GM23338 (cell line): ENCODE measurements around the gene IKZF3. TPM values are rescaled to one million over a fixed set of nuclear protein-coding genes. Genes with fewer than 3 reads are reported as not detected.

ENCODE experiments used
- ATAC-seq: fragments of 200-7000 bp; cut with Tn5 transposase; 3 replicates; pipeline ENCODE4 v1.9.1; 2020
- DNase-seq: peaks from one replicate; pipeline ENCODE4 v3.0.0-alpha.2; 2015; ENCODE audit warnings: low spot score
- H2AFZ ChIP-seq: fragments of 200-600 bp; sonication (generic); 2 replicates; pipeline ENCODE4 v1.8.0; 2016; ENCODE audit warnings: antibody characterized with exemption, mild to moderate bottlenecking, moderate library complexity
- H3F3A ChIP-seq: fragments of 200-600 bp; sonication (generic); replicated peaks from 2 replicates; pipeline ENCODE4 v1.8.0; 2017; ENCODE audit warnings: antibody characterized with exemption, mixed run types, low read depth
- H3K27ac ChIP-seq: fragments of 200-600 bp; sonication (generic); 2 replicates; pipeline ENCODE4 v1.6.1; 2016; ENCODE audit warnings: low read depth
- H3K27me3 ChIP-seq: fragments of 200-600 bp; sonication (generic); 2 replicates; pipeline ENCODE4 v1.8.0; 2016; ENCODE audit warnings: mild to moderate bottlenecking, mixed run types, moderate library complexity; ENCODE audit not compliant: insufficient read depth
- H3K36me3 ChIP-seq: fragments of 200-600 bp; sonication (generic); 2 replicates; pipeline ENCODE4 v1.8.0; 2016; ENCODE audit warnings: mild to moderate bottlenecking; ENCODE audit not compliant: insufficient read depth
- H3K4me1 ChIP-seq: fragments of 200-600 bp; sonication (generic); 2 replicates; pipeline ENCODE4 v1.8.0; 2016; ENCODE audit warnings: mild to moderate bottlenecking, moderate library complexity; ENCODE audit not compliant: insufficient read depth
- H3K4me2 ChIP-seq: fragments of 200-600 bp; sonication (generic); 2 replicates; pipeline ENCODE4 v1.7.1; 2017; ENCODE audit warnings: mixed run types
- H3K4me3 ChIP-seq: fragments of 200-600 bp; sonication (generic); 2 replicates; pipeline ENCODE4 v1.6.1; 2016; ENCODE audit warnings: mixed run types
- H3K79me2 ChIP-seq: fragments of 200-600 bp; sonication (generic); replicated peaks from 2 replicates; pipeline ENCODE4 v1.8.0; 2017; ENCODE audit warnings: mild to moderate bottlenecking; ENCODE audit not compliant: insufficient read depth
- H3K9me2 ChIP-seq: fragments of 200-600 bp; sonication (generic); 2 replicates; pipeline ENCODE4 v1.8.0; 2017; ENCODE audit not compliant: insufficient read depth
- H4K20me1 ChIP-seq: fragments of 200-600 bp; sonication (generic); replicated peaks from 2 replicates; pipeline ENCODE4 v1.8.0; 2017; ENCODE audit warnings: mild to moderate bottlenecking; ENCODE audit not compliant: insufficient read depth
- H3K27ac Mint-ChIP-seq: 2 replicates; pipeline ENCODE4 v1.8.0; 2020; ENCODE audit warnings: inconsistent platforms, mild to moderate bottlenecking, moderate library complexity, mixed read lengths
- H3K27me3 Mint-ChIP-seq: 3 replicates; pipeline ENCODE4 v1.8.0; 2022; ENCODE audit warnings: low read depth, mild to moderate bottlenecking, moderate library complexity, mixed read lengths, inconsistent platforms; ENCODE audit not compliant: insufficient read depth, poor library complexity
- H3K36me3 Mint-ChIP-seq: 3 replicates; pipeline ENCODE4 v1.8.0; 2021; ENCODE audit warnings: low read depth, mild to moderate bottlenecking, inconsistent platforms, moderate library complexity, mixed read lengths
- H3K4me1 Mint-ChIP-seq: 3 replicates; pipeline ENCODE4 v1.8.0; 2020; ENCODE audit warnings: mild to moderate bottlenecking, inconsistent platforms, mixed read lengths
- H3K4me3 Mint-ChIP-seq: 3 replicates; pipeline ENCODE4 v1.8.0; 2021; ENCODE audit warnings: moderate library complexity, mild to moderate bottlenecking, inconsistent platforms, mixed read lengths
- H3K9me3 Mint-ChIP-seq: 3 replicates; pipeline ENCODE4 v1.8.0; 2020; ENCODE audit warnings: moderate library complexity, mild to moderate bottlenecking, inconsistent platforms, mixed read lengths
- ETS1 ChIP-seq: IDR thresholded peaks from 2 replicates; pipeline ENCODE4 v1.6.1; 2016; ENCODE audit warnings: antibody characterized with exemption
- EZH2phosphoT487 ChIP-seq: fragments of 200-600 bp; sonication (generic); IDR thresholded peaks from one replicate; pipeline ENCODE4 v1.8.1; 2018; ENCODE audit warnings: antibody characterized with exemption; ENCODE audit not compliant: unreplicated experiment
- REST ChIP-seq: IDR thresholded peaks from one replicate; pipeline ENCODE4 v1.6.1; 2018; ENCODE audit warnings: antibody characterized with exemption; ENCODE audit not compliant: unreplicated experiment
- ZNF331 ChIP-seq: fragments of 250-450 bp; sonication (Bioruptor Pico); IDR thresholded peaks from 2 replicates; pipeline ENCODE4 v1.5.0; 2020; ENCODE audit warnings: low read depth, mild to moderate bottlenecking, moderate library complexity
- ZNF462 ChIP-seq: fragments of 250-450 bp; sonication (Bioruptor Pico); IDR thresholded peaks from 2 replicates; pipeline ENCODE4 v1.5.0; 2020; ENCODE audit warnings: mild to moderate bottlenecking, moderate library complexity
- polyA plus RNA-seq: library from polyadenylated mRNA; unstranded; fragments of >200 nt; fragmentation: Nextera tagmentation; extraction: Ambion mirVana; gene quantifications from 2 replicates; pipeline ENCODE4 v1.2.1, GENCODE V29; 2016
- total RNA-seq: library from RNA; depleted of rRNA; stranded (reverse); fragments of >200 nt; shearing (Covaris generic); gene quantifications from 2 replicates; pipeline ENCODE4 v1.2.3, GENCODE V29; 2014

IKZF3 gene
- total and polyA plus RNA-seq, 2 experiments from 2014 or later = 0.11 to 0.76 TPM

DNA sequence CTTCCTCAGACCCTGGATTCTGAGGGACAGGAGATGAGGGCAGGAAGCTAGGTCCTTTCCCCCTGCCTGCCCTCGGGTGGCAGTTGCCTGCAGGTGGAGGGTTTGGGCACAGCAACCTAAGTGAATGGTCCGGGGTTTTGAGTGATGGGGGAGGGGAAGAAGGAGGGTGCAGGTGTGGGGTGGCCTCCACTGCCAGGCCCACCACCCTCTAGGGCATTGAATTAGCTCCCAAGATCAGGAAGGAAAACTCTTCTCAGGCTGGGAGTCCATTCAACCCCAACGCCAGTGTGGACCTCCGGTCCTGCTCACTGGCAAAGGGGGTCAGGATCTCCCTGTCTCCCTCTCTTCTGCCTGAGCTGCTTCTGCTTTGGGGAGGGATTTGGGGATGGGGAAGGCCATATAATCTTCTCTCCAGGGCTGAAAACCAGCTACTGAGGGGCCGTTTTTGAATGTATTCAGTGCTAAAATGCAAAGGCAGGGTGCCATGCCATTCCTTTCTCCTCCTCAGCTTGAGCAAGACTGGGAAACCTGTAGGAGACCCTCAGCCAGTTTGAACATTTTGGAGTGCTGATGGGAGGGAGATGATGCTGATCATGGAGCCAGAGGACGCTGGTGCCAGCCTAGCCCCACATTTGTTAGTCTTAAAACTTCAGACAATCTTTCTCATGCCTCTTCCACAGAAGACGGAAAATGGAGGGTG lies 107.6 kb downstream of the IKZF3 start:
- TF ChIP-seq EZH2phosphoT487 (no peak), ZNF462 (0 out of 2 replicates have a peak, but pooled peaks have one; percentile 24)
- no peaks in the 10 kb centered on the region for H4K20me1 ChIP-seq
- peaks cover 38% of the 10 kb centered on the region for H3K27me3 Mint-ChIP-seq
- no peak overlapping the region for H3K27ac ChIP-seq
- no peaks in the 10 kb centered on the region for H3K36me3 Mint-ChIP-seq
- H3K4me2 ChIP-seq = peak overlapping the region; percentile 89; the same call in 1 of the 2 replicates
- no peaks in the 10 kb centered on the region for H3K9me2 ChIP-seq
- H3K36me3 ChIP-seq = no peaks in the 10 kb centered on the region
- peaks cover 18% of the 10 kb centered on the region for H3K27me3 ChIP-seq
- H3K9me3 Mint-ChIP-seq = no peaks in the 10 kb centered on the region; the same call in 2 of the 3 replicates
- H3K4me3 Mint-ChIP-seq = no peak overlapping the region
- peaks cover 41% of the 10 kb centered on the region for H3K4me1 Mint-ChIP-seq
- H3K4me3 ChIP-seq = no peak overlapping the region
- no peak for DNase-seq
- H3K79me2 ChIP-seq = no peaks in the 10 kb centered on the region
- H3K4me1 ChIP-seq = peaks cover 20% of the 10 kb centered on the region; the same call in 1 of the 2 replicates
- peaks cover 14% of the 10 kb centered on the region for H3F3A ChIP-seq
- peak overlapping the region; percentile 38; the same call in 1 of the 2 replicates for H2AFZ ChIP-seq
- no peak for ATAC-seq
- no peak overlapping the region for H3K27ac Mint-ChIP-seq

DNA sequence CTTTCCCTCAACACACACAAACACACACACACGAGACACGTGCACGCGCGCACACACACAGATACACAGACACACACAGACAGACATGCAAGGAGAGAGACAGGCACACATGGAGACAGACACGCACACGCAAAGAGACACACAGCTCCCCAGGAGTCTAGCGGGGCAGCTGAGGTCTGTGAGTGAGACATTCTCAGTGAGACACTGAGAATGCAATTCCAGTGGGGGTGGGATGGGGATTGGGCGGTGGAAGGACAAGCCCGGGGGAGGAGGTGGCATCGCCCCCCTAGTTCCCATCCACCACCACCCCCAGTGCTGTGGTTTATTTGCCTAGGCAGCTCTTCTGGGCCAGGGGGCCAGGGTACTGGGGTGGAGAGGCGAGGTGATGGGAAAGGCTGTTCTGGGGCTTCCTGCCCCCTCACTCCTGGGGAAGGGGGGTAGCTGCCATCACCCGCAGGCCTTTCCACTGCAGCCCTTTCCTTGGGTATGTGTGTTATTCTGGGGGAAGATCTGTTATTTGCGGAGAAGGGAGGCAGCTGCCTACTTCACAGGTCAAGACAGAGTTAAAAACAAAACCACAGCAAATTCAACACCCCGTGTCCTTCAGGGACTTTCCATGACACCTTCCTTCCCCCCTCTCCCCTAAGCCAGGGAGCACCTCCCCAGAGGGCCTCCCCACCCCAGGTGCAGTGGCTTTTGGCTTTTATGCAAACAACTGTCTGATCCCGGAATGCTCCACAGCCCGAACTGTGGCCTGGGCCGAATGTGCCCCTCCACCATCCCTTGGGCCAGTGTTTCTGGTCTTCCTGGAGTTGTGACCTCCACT lies 108.3 kb downstream of the IKZF3 start:
- Mint-ChIP-seq H3K9me3 (no peaks in the 10 kb centered on the region; the same call in 2 of the 3 replicates), H3K4me3 (peak overlapping the region; percentile 61), H3K36me3 (no peaks in the 10 kb centered on the region), H3K4me1 (peaks cover 45% of the 10 kb centered on the region), H3K27ac (no peak overlapping the region), H3K27me3 (peaks cover 37% of the 10 kb centered on the region)
- no peaks in the 10 kb centered on the region for H3K79me2 ChIP-seq
- H2AFZ ChIP-seq = peak overlapping the region; percentile 98
- H3K4me2 ChIP-seq = peak overlapping the region; percentile 89; the same call in 1 of the 2 replicates
- H3K27me3 ChIP-seq = peaks cover 18% of the 10 kb centered on the region
- H3K27ac ChIP-seq = no peak overlapping the region
- no peak for ATAC-seq
- H3K36me3 ChIP-seq = no peaks in the 10 kb centered on the region
- no peak for TF ChIP-seq ETS1
- no peak for TF ChIP-seq ZNF331 (CRISPR knock-in tag)
- TF ChIP-seq REST = no peak
- H3K9me2 ChIP-seq = no peaks in the 10 kb centered on the region
- H3K4me1 ChIP-seq = peaks cover 20% of the 10 kb centered on the region; the same call in 1 of the 2 replicates
- H3K4me3 ChIP-seq = peak overlapping the region; percentile 86; the same call in 1 of the 2 replicates
- DNase-seq = no peak
- no peaks in the 10 kb centered on the region for H4K20me1 ChIP-seq
- H3F3A ChIP-seq = peaks cover 14% of the 10 kb centered on the region
